HG03571 (cell line): ENCODE data around the gene SKP2.
"Not testable (repeated sequence)": the region's sequence is repeated elsewhere in the genome, so short reads cannot be mapped to it uniquely, and the experiment has no call there.

Experiments used
- ATAC-seq: cut with Tn5 transposase; IDR thresholded peaks from one replicate; pipeline ENCODE4 v1.9.1; 2021; ENCODE audit not compliant: unreplicated experiment

Gene SKP2

DNA sequence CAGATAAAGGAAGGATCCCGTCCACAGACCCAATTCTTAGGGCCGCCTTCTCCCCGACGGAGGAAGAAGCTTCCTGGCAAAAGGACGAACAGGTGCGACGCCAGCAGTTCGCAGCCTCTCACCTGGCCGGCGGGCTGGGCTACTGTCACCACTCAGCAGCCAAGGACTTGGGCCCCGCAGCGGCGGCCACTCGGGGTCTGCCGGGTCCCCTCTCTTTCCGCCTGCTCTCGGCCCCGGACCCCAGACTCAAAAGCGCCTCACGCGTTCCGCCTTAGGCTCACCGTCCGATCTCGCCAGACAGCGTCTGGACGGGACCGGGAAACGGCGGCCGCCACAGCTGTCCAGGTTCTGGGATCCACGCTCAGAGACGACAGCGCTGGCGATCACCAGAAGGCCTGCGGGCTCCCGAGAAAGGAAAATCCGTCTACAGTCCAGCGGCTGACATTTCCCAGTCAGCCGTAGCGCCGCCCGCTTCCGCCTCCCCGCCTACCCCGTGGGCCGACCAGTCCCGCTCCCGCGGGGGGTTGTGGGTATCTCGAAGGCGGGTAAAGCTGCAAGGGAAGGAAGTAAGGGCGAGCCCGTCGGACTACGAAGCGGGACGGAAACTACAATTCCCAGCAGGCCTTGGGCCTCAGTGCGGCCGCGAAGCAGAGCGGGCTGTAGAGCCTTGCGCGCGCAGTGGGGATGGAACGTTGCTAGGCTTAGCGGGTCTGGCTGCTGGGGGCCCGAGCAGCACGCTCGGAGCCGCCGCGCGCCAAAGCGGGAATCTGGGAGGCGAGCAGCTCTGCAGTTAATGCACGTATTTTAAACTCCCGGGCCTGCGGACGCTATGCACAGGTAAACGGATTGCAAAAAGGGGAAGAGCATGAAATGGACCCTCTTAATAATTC lies at the start of gene SKP2, which contains the start of gene LMBRD2:
TSS of gene SKP2 (plus strand) at position 678 of the 890 bp plus-strand sequence. CDS start at position 830, 152 bp downstream.
TSS of gene LMBRD2 (minus strand) at position 454 of the 890 bp plus-strand sequence. CDS start 8,538 bp downstream, outside the sequence.
- ATAC-seq = peak; percentile 98

DNA sequence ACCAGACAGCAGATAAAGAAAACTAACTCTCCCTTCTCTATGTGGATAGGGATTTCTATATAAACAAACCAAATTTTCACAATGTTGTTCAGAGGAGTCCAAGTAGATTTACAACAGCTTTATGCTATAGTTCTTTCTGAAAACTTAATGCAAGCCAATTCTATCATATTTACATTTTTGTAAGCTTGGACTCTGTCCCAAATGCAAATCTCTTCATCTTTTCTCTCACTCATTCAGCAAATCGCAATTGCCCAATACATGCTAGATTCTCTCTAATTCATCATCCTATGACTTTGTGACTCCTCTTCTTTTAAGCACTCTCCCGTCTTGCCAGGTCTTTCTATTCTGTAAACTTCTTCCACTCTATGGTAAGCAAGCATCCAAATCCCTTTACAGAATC lies 46.1 kb upstream of the SKP2 start:
- no peak for ATAC-seq

DNA sequence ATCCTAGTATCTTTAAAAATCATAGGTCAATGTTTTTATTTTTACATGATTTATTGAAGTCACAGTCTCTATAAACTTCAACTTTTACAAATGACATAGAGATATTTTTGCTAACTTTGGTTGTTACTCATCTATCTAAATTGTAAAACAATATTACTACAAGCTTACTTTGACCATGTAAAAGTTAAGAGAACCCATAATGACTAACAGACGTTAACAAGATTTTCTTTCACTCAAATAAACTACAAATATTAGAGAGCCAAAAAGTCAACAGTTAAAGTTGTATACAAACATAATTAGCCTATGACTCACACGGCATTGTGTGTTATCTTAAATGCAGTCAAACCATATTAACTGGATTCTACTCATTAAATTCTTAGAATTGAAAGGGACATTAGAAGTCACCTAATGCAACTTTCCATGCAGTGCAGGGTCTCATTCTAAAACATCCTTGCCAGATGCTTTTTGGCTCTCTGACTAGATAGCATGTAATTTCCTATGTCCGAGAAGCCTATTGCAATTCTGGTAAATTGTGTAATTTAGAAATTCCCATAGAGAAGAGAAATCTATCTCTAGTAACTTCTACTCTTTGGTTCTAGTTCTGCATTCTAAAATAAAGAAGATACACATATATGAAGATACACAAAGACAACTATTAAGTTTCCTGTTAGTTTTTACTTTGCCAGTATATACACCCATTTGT lies 43.0 kb upstream of the SKP2 start:
- no peak for ATAC-seq

DNA sequence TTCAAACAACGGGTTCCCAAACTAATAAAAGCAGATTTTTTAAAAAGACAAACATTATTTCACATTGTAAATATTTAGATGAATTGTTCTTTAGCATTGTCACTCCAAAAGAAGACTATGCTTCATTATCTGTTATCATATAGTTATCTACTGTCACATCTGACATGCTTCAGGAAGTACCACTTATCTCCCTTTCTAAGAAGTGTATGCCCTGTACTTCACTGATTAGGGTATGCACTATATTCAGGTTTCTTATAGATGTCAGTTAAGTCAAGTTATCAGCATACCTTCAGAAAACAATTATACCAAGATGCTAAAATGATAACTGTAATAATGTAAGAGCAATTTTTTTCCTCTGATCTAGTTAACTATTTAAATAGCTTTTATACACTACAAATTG lies 40.7 kb upstream of the SKP2 start:
- ATAC-seq = no peak

DNA sequence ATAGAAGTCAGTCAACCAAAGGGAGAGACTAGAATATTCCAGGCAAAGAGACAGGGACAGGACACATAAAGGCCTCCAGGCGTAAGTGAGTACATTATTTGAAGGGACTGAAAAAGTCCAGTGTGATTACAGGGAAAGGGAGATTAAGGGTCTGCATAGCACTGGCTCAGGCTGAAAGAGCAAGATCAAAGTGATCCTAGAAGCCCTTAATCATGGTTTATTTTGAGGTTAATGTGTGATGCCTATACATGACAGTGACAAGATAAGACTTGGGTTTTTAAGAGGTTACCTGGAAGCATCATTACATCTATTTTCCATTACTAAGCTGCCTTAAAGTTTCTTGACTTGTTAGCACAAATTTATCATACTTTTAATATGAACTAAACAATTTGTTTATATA lies 26.0 kb upstream of the SKP2 start:
- ATAC-seq = no peak

DNA sequence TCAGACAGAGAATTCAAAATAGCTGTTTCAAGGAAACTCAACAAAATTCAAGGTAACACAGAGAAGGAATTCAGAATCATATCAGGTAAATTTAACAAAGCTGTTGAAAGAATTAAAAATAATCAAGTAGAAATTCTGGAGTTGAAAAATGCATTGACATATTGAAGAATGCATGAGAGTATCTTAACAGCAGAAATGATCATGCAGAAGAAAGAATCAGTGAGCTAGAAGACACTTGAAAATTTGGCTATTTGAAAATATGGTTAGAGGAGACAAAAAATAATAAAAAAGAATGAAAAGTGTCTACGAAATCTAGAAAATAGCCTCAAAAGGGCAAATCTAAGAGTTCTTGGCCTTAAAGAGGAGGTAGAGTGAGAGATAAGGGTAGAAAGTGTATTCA lies 23.1 kb upstream of the SKP2 start:
- no peak for ATAC-seq

DNA sequence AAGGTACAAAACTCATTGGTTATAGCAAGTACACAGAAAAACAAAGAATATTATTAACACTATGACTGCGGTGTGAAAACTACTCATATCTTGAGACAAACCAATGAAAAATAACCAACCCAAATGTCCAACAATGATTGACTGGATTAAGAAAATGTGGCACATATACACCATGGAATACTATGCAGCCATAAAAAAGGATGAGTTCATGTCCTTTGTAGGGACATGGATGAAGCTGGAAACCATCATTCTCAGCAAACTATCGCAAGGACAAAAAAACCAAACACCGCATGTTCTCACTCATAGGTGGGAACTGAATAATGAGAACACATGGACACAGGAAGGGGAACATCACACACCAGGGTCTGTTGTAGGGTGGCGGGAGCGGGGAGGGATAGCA lies 22.2 kb upstream of the SKP2 start:
- not testable (repeated sequence) for ATAC-seq

DNA sequence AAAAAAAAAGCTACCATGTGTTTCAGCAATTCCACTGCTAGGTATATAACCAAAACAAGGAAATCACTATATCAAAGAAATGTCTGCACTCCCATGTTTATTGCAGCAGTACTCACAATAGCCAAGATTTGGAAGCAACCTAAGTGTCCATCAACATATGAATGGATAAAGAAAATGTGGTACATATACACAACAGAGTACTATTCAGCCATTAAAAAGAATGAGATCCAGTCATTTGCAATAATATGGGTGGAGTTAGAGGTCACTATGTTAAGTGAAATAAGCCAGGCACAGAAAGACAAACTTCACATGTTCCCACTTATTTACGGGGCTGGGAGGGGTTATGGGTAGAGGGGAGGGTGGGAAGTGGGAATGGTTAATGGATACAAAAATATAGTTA lies 18.9 kb upstream of the SKP2 start:
- not testable (repeated sequence) for ATAC-seq

DNA sequence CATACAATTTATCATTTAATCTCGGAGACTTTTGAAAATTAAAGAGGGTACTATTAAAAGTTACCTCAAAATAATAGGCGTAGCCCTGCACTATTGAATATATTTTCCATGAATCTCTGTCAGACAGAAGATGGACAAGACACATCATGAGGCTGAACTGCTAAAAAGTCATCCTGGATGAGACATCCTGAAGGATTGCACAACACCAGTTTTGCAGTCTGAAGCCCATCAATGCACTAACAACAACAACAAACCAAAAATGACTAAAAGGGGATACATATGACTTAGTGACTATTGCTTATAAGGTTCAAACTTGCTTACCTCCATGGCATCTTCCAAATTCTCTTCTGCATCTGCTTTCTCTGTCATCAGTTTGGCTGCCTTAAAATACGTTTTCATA lies 15.9 kb upstream of the SKP2 start:
- no peak for ATAC-seq

DNA sequence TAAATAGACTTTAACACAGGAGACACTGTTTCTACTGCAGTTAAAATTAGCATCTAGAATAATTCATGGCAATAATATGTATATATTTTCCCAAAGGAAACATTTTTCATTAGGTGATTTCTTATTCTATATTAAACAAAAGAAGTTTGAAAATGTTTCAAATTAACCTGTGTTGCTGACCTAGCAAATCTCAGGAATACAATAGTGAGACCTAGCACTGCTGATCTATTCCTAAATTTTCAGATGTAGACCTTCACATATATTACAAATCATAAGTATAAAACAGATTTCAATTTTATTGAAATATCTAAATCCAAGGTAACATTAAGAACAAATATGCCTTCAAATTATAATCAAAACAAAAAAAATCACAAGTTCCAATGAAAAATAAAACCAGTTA lies 15.3 kb upstream of the SKP2 start:
- no peak for ATAC-seq

DNA sequence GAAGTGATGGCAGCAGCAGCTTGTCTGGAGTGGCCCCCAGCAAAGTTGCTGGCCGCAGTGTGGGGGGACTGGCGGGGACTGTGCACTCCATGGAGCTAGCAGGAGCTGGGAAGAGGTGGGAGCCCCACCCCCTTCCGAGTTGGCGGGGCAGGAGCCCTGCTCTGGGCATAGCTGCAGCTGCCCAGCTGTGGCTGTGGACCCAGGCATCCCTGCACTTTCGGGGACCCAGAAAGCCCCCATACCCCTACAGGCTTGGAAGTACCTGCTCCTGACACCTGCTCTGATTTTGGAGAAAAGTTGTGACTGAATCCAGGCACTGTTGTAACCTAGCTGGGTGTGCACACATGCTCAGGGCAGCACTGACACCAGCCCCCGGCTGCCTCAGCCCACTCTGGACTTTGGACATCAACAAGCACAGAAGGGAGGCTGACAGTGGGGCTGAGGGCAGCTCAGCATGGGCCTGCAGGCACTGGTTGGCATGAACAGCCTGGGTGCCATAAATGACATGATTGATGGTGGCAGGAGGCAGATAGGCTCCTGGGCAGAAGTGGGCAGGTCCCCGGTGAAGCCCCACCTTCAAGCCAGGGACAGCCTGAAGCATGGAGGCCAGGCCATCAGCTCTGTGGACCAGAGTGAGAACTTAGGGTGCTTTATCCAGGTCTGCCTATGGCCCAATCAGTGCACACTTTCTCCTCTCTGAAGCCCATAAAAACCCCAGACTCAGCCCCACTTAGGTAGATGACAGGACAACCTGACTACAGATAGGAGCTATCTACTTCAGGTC lies 12.8 kb upstream of the SKP2 start:
- ATAC-seq = no peak

DNA sequence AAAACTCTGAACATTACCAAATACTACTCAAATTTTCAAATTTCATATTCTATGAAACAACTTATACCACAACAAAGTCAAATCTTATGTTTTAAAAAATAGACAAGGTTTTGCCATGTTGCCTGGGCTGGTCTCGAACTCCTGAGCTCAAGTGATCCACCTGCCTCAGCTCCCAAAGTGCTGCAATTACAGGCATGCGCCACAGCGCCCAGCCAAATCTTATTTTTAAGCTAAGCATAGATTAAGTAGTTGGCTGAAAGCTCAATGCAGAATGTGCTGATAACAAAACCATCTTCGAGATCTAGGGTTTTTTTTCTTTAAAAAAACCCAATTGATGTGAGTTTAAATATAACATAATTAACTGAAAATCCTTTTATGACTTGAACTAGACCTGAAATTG lies 6.6 kb upstream of the SKP2 start:
- ATAC-seq = no peak

DNA sequence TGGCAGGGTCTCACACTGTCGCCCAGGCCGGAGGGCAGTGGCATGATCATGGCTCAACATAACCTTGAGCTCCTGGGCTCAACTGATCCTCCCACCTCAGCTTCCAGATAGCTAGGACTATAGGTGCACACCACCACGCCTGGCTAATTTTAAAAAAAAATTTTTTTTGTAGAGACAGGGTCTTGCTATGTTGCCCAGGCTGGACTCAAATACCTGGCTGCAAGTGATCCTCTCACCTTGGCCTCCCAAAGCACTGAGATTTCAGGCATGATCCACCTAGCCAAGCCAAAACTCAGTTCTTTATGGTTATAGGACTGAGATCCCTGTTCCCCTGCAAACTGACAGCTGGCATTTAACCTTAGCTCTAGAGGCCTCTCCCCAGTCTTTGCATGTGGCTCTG lies 5.5 kb upstream of the SKP2 start:
- ATAC-seq = no peak

DNA sequence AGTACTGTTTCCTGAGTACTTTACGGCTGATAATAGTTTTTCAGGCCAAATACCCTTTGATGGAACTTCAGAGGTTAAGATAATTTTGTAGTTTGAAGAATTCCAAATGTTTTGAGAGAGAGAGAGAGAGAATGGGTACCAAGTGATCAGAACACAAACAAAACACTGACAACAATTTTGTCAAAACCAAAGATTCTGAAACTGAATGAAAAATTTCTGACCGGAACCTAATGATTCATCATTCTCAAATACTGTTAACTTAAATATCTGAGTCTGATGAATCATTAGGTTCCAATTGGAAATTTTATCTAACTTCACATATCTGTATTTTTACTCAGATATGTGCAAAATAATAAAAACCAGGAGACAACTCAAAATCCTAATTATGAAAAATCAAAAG lies 4.2 kb upstream of the SKP2 start:
- ATAC-seq = no peak

DNA sequence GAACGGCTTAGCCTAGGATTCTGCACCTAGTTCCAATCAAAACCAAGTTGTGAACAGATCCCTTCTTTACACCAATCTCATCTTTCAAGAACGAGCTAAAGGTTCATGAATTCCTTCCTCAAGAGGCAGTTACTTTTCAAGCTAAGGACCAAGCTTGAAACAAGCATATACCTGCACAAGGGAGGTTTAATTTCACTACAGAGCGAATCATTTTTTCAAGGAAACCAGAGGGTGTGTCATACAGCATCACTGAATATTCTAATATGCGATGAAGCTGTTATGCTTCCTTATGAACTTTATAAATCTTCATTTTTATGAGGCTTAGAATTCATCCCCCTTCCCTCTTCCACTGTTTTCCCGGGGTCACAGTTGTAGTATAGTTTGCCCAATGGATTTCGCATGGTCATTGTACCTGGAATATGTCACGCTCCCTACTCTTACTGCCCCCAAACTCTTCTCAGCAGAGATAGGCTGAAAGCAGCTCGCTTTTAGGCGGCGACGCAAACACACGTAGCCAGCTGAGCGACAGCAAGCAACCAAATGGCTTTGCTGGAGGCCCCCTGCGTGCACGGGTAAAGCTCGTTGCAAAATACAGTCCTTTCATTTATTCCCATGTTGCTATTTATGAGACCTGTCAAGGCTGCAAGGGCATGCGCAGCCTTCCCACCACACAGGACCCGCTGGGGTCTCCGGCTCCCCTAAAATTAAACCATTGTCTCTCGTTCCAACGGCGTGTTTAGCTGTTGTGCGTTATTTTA lies 1.1 kb upstream of the SKP2 start:
- ATAC-seq = peak; percentile 17

DNA sequence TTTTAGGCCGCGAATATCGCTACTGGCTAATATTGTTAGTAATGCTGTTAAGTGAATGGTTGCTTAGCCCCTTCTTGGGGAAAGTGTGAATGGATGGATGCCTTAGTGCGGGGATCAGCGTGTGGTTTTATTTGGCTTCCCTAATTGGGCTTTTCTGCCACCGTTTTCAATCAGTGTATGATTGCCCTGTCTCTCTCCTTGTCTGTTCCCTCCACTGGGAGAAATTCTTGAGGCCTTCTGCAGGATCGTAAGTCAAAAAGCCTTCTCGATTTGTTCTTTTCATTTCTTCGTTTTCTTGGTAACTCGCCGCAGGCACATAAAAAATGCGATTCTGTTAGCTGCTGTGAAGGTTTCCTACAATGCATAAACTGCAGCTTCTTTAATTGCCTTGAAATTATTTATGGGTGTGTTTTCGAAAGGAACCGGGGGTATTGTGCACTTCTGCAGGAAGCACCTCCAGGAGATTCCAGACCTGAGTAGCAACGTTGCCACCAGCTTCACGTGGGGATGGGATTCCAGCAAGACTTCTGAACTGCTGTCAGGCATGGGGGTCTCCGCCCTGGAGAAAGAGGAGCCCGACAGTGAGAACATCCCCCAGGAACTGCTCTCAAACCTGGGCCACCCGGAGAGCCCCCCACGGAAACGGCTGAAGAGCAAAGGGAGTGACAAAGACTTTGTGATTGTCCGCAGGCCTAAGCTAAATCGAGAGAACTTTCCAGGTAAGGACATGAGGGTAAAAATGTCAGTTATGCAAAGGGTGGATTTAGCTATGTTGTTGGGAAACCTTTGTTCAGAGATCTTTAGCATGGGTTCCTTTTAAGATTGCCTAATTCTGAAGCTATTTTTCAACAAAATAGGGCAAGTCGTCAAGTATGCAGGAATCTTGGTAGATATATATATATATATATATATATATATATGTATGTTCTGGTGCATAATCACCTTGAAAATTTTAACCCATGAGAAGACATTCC lies 700 bp downstream of the SKP2 start:
- no peak for ATAC-seq

DNA sequence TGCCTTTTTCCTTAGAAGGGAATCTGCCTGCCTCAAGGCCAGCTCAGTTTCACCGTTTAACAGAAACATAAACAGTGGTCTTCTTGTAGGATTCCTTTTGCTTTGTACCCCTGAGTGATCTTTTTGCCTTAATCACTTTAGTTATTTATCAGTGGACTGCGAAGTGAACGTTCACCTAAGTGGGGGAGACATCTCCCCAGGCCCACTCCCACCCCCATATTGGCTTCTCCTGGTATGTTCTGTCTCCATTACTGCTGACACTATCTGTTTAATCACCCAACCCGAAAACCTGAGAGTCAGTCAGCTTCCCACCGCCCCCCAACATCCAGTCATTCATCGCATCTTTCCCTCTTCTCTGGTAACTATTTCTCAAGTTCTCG lies 1.4 kb downstream of the SKP2 start:
- ATAC-seq = no peak

DNA sequence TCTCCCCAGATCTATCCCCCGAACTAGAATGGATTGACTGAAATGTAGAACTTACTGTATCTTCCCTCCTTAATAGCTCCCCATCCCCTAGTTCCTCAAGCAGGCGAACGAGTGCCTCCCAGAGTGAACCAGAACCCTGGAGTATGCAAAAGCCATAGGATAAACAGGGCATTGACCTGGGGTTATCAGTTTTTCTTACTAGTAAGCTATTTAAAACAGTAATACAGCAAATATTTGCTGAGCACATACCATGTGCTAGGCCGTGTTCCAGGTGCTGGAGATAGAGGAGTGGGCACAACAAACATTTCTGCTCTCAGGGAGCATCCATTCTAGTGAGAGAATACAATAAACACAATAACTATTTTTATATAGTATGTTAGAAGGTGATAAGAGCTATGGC lies 1.8 kb downstream of the SKP2 start:
- ATAC-seq = no peak

DNA sequence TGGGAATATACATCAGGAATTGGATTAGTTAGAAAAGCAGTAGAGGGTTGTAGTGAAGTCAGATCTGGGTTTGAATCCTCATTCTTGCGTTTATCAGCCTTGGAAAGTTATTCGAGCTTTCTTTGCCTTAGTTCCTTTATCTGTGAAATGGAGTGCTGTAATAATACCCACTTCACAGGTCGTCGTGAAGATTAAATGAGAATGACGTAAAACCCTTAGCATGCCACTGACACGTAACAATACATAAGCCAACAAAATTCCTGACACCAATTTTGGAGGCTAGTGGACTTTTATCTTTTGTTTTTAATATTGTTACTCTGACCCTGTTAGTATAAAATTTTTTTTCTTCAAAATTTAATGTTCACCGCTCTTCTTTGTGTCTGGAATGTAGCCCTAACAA lies 3.4 kb downstream of the SKP2 start:
- no peak for ATAC-seq
